D721Med (cell line): ENCODE measurements around the gene ABCA9.

Experiments used
- DNase-seq: peaks from one replicate; pipeline ENCODE4 v3.0.0; 2011; ENCODE audit warnings: low spot score; ENCODE audit not compliant: insufficient read length
- FAIRE-seq: peaks from 2 replicates; lab custom pipeline; 2011; peaks lifted over from hg19 to GRCh38; lab: Jason Lieb, UNC
- TF ChIP-seq, protein P1 (sequence below): IDR thresholded peaks from 2 replicates; pipeline ENCODE4 v1.5.1; 2012; ENCODE audit warnings: mild to moderate bottlenecking, control low read depth; ENCODE audit not compliant: insufficient read depth; ENCODE audit errors: missing control alignments

The ABCA9 gene

DNA sequence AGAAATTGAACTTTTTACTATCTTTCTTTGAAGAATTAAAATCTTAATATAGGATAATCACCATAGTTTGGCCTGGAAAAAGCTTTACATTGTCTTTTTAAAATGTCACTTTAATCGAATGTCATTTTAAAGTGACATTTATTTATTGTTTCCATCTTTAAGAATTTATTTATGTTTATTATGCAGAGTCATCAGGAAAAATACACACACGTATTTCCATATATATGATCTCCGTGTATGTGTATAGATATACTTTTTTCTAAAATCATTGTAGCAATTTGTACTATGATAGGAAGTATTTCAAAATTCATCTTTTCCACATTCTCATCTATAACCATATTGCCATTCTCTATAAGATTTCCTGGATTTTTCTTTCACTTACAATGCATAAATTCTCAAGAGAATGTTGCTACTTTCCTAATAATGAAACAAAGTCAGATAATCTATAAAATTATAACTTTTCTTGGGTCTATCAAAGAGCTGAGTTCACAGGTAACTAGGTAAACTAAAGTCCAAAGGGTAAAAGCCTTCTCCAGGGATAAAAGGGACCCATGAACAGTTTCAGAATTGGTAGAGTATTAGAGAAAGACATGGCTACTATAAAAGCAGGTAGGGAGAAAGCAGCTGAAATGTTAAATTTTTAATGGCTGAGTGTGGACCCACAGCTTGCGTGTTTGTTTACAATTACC, 117.5 kb downstream of the ABCA9 start:
- DNase-seq (no peak), FAIRE-seq (no peak)
- TF ChIP-seq, protein P1, sequence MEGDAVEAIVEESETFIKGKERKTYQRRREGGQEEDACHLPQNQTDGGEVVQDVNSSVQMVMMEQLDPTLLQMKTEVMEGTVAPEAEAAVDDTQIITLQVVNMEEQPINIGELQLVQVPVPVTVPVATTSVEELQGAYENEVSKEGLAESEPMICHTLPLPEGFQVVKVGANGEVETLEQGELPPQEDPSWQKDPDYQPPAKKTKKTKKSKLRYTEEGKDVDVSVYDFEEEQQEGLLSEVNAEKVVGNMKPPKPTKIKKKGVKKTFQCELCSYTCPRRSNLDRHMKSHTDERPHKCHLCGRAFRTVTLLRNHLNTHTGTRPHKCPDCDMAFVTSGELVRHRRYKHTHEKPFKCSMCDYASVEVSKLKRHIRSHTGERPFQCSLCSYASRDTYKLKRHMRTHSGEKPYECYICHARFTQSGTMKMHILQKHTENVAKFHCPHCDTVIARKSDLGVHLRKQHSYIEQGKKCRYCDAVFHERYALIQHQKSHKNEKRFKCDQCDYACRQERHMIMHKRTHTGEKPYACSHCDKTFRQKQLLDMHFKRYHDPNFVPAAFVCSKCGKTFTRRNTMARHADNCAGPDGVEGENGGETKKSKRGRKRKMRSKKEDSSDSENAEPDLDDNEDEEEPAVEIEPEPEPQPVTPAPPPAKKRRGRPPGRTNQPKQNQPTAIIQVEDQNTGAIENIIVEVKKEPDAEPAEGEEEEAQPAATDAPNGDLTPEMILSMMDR, result no peak

DNA sequence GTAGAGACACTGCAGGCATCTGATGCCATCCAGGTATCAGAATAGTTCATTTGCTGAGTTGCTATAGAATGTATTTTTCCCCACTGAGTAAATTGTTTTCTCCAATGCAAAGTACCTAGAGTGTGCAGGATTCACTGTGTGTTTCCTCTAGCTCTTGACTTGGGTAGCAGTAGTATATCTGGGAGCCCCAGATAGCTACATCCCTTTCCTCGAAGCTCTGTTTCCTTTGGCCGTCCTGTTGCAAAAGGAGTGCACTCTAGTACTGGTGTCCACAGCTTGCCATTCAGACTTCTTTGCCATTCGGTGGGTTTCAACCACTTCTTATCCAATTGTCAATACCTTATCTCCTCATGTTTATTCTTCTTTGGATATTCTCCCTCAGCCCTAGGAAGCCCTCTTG, 118.3 kb downstream of the ABCA9 start:
- no peak for FAIRE-seq
- TF ChIP-seq, protein P1, result no peak
- DNase-seq, result no peak

DNA sequence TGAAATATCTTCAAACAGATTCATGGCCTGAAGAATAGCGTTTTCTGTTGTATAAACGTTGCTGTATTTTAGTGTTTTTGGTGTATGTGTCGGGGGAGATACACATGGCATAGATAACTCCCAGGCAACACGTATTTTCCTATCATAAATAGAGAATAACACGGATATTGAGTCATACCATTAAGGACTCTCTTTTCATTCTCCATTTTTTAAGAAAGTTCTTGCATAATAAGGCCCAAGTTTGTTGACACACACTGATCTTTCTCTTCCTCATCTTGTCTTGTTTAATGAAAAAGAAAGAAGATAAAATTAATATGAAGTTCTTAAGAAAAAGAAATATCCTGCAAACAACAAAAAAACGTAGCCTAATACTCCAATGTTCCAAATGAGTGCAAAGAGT, 119.0 kb downstream of the ABCA9 start:
- no peak for FAIRE-seq
- no peak for DNase-seq

DNA sequence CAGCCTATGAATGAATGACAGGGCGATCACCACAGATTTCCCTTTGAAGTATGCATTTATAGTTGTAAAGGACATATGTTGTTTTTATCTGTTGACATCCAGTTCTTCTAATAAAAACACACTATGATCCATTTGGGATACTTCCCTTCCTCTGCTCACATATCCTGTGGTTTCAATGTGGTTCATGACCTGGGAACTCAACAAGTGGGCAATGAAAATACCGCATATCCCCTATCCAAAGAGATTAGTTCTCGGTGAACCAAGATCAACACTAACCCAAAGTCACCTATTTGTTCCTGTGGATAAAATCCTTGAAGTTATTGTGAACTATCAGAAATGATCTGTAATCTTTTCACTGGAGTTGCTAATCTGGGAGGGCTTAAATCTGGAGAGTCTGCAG, 121.5 kb downstream of the ABCA9 start:
- no peak for FAIRE-seq
- TF ChIP-seq, protein P1, result no peak
- DNase-seq, result no peak

More for the DNA sequence above, 119.0 kb downstream of the ABCA9 start:
- TF ChIP-seq, protein P1, result no peak

DNA sequence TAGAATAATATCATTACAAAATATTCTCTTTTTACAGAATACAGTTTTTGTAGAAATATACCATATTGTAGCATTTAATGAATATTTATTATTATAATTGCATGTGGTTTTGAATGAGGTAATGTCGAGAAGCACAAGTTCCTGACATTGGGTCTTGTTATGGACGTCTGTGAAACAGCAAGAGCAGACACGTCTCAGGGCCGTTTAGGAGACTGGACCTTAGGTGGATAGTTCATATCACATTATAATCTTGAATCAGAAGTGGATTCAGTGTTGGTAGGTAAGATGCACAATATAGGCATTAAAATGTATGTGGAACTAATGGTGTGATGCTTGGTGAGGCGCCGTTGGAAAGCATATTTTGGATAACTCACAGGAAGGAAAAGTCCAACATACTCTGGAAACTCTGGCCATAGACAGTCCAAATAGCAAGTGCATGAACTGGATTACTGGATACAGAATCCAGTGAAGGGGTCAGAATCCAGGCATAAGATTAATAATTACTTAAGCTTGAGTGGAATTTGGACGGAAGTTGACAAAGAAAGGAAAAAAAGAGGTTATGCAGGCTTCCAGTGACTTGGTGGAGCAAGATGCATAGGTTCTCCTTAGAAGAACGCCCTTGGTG, 122.7 kb downstream of the ABCA9 start:
- no peak for FAIRE-seq
- no peak for DNase-seq
- TF ChIP-seq, protein P1, result no peak

DNA sequence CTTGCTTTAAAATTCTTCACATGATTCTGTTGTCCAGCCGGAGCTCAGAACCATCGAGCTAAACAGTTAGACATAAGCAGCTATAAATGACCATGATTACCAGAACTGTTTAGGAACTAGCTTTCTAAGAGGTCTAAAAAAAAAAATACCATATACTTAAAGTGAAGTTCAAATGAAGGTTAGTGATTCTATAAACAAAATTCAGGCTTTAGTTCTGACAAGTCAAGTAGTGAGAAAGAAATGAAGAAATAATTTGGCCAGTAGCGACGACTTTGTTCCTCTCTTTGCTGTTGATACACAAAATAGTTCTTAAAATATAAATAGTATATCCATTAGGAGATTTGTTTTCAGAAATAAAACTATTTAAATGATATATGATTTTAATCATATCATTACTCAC, 133.2 kb downstream of the ABCA9 start:
- TF ChIP-seq, protein P1, result no peak
- no peak for DNase-seq
- FAIRE-seq, result no peak
